GM18870 (cell line): ENCODE data around the gene DUSP18.
A peak's percentile ranks its signal among the peaks of the same experiment; 100 is the strongest.
"Not testable (repeated sequence)": the region's sequence is repeated elsewhere in the genome, so short reads cannot be mapped to it uniquely, and the experiment has no call there.

Experiments
- ATAC-seq: cut with Tn5 transposase; IDR thresholded peaks from one replicate; pipeline ENCODE4 v1.9.1; 2021; ENCODE audit warnings: moderate library complexity; ENCODE audit not compliant: unreplicated experiment

DUSP18 gene

DNA sequence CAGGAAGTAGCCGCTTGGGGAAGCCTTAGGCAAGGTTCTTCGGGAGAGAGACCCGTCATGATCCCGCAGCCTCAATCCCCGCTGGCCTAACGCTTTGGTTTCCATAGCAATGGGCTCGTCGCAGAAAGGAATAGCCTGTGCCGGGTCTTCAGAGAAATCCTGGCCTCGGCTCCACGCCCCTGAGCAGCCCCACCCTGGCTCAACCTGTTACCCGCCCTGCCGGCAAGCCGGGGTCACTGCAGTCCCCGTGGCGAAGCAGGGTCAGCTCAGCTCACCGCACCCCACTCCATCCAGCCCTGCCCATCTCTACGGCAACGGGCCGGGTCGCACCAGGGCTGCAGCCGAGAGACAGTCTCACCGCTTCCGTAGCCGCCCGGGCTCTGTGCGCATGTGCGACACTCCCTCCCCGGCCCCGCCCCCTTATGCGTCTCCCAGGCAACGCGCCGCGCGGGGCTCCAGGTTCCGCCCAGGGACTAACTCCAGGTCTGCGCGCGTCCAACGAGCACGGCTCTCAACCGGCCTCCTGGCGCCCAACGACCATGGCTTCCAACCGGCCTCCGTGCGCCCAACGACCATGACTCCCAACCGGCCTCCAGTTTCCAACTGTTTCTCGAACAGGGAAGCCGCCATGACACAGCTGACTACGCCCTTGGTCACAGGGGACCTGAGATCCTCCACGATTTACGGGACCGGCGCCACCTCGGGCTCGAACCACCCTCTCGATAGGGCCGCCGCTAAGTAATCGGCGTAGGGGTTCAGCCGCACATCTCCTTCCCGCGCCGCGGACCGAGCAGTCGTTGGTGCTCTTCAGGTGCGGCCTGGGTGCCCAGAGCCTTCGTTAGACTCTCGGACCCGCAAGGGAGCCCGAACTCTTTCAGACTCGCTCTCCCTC lies at the start of gene DUSP18:
TSS of gene DUSP18 (minus strand) at position 382 of the 892 bp plus-strand sequence. CDS start 3,872 bp downstream, outside the sequence.
- peak; percentile 75 for ATAC-seq

DNA sequence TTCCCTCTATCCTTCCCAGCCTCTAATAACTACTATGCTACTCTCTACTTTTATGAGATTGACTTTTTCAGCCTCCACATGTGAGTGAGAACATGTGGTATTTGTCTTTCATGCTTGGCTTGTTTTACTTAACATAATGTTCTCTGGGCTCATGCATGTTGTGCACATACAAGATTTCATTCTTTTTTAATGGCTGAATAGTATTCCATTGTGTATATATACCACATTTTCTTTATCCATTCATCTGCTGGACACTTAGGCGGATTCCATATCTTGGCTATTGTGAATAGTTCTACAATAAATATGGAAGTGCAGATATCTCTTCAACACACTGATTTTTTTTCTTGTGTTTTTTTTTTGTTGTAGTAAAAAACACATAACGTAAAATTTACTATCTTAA lies 46.4 kb upstream of the DUSP18 start:
- ATAC-seq: no peak

DNA sequence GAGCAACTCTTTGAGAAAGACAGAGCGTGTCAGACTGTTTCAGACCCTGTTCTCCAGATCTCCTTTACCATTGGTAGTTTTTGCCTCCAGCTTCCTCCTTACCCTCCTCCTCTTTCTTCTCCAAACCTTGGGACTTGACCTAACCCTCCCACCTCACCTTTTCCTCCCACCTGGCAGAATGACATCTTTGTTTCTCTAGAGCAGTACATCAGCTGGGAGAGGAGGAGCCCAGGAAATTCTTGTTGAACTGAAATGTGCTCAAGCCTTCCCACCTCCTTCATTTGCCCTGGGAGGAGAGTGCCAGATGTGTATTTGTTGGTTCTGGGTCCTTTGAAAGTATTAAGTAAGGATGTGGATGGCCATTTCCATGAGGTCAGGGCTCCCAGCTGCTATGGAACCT lies 44.4 kb upstream of the DUSP18 start:
- ATAC-seq: no peak

DNA sequence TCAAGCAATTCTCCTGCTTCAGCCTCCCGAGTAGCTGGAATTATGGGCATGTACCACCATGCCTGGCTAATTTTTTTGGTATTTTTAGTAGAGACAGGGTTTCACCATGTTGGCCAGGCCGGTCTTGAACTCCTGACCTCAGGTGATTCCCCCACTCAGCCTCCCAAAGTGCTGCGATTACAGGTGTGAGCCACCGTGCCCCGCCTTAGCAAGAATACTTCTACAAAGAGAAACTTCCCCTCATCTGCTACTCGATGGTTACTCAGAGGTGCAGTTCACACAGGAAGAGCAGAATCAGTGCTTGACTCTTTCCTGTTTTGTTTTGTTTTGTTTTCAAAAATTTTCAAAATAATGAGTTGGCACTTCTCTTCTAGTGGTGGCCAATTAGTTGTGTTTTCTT lies 42.3 kb upstream of the DUSP18 start:
- ATAC-seq: not testable (repeated sequence)

DNA sequence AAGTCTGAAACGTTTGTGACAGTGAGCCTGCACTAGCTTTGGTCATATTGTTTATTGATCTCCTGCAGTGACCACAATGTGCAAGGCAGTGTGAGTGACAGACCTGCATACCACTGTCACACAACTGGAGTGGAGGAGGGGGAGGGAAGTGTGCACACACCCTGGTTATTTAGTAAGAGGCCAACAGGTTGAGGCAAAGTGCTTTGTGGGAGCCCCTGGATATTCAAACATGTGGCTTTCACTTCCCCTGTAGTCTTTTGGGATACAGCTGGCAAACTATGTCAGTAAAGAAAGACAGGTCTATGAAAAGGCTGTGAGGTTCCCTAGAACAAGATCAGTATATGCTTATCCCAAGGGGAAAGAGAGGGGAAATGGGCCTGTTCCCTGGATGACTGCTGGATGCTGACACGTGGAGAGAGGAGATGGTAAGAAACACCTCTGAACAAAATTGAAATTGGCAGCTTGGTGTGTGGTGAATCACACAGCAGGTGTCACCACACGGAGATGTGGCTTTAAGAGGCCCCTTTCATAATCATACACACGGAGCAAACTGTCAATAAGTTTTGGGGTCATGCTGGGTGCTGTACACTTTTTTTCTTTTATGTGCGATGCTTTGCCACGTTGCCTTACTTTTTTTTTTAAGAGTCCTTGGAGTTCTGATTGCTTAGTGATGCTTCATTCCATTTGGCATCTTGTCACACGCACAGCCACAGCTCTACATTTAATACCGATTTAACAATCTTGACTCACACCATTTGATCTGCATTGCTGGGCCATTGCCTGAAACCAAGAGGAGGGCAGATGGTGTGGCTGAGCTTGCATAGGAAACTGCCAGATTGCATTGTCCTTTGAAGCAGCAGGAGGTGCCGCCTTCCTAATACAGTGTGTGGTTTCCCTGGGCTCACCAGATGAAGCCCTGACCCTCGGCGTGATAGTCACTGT lies 38.3 kb upstream of the DUSP18 start:
- no peak for ATAC-seq

DNA sequence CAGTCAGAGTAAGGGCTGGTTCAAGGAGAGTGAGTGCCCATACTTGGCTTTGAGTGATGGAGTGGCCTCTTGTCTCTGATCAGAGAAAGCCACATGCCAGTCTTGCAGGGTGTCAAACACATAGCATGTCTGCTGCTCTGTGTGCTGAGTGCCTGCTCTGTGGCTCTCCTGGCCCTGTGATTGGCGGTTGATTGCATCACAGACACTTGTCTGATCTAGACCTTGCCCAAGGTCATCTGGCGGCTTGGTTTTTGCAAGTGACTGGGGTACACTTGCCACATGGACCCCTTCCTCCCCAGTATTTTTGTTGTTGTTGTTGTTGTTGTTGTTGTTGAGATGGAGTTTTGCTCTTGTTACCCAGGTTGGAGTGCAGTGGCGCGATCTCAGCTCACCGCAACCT lies 37.3 kb upstream of the DUSP18 start:
- no peak for ATAC-seq

DNA sequence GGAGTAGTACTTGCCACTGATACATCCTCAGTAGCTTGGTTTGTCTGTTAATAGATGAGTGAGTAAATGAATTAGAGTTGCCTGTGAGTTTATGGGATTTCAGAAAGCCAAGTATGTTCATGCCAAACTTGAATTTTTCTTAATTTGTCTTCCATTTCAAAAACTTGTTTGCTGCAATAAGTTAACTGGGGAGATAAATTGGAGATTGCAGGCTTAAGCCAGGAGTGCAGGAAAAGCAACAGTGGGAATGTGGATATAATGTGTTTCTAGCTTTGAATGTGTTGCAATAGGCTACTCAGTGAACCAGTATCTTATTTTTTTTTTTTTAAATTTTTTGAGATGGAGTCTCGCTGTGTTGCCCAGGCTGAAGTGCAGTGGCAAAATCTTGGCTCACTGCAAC lies 35.2 kb upstream of the DUSP18 start:
- no peak for ATAC-seq

DNA sequence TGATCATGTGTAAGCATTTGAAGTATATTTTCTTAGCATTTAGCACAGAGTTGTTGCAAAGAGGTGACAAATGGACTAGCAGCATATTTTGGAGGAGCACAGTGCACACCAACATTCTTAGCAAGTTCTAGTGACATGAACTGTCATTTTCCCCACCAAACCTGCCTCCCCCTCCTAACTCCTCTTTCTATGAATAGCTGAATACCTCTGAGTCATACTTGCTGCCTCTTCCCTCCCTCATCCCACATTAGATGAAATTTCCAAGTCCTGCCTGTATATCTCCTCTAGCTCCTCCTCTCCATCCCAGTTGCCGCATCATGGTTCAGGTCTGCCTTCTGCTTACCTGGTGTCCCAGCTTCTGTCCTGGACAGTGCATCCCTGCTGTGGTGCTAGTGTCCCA lies 34.2 kb upstream of the DUSP18 start:
- no peak for ATAC-seq

DNA sequence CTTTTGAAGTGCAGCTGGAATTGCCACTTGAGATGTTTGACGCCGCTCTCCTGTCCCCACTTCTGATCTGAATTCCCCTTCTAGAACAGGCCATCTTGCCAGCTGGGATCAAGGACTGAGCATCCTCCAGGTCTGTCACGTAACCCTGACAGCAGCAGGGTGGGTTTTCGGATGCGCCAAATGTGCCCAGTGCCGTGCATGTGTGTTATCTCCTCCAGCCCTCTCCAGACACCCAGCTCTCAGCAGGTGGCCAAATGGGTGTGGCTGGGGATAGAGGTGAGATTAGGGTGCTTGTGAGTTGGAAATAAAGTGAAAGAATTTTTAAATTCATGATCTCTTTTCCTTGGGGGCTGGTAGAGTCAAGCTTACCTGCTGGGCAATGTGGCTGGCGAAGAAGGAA lies 30.3 kb upstream of the DUSP18 start:
- no peak for ATAC-seq

DNA sequence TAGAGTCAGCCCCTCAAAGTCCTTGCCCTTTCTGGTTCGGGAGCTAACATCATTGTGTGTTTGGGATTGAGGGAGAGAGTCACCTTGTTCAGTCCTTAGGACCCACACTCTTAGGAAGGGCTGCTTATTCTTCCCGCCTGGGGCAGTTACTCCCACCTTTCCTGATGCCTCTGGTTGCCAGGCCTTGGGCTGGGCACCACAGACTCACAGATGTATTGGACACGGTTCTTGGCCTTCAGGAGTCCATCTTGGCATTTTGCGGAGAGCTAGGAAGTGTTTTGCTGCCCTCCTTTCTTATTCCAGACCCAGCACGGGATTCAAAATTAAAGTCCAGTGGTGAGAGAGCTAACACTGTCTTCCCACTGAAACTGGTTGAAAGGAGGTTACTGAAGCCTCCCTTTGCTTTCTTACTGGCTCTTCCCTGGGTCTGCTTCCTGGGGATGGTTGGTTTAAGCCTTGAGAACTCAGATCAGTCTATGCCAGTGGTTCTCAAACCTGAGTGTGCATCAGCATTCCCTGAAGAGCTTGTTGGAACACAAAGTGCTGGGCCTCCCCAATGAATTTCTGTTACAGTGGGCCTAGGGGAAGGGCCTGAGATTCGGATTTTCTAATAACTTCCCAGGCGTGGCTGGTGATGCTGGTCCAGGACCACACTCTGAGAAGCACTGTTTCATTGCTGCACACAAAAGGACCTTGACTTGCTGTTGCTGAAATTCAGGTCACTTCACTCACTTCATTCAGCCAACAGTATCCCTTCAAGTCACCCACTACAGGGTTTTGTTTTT lies 28.4 kb upstream of the DUSP18 start:
- ATAC-seq: no peak

DNA sequence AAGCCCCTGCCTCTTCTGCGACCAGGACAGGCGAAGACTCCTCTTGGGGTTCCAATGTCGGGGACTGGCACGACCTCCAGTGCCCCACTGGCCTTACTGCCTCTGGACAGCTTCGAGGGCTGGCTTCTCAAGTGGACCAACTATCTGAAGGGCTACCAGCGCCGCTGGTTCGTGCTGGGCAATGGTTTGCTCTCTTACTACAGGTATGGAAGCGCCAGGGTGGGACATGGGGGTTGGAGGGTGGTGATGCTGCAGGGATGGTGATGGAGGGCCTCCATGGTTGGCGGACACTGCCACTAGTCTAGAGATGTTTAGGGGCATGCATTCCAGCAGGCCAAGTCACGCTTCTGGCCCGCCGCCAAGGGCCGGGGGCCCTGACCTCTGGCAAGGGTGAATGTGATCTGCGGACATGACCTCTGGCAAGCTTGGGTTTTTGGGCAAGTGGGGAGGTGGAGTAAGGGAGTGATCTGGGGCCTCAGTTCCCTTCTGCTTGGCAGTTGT lies 27.7 kb upstream of the DUSP18 start:
- no peak for ATAC-seq

DNA sequence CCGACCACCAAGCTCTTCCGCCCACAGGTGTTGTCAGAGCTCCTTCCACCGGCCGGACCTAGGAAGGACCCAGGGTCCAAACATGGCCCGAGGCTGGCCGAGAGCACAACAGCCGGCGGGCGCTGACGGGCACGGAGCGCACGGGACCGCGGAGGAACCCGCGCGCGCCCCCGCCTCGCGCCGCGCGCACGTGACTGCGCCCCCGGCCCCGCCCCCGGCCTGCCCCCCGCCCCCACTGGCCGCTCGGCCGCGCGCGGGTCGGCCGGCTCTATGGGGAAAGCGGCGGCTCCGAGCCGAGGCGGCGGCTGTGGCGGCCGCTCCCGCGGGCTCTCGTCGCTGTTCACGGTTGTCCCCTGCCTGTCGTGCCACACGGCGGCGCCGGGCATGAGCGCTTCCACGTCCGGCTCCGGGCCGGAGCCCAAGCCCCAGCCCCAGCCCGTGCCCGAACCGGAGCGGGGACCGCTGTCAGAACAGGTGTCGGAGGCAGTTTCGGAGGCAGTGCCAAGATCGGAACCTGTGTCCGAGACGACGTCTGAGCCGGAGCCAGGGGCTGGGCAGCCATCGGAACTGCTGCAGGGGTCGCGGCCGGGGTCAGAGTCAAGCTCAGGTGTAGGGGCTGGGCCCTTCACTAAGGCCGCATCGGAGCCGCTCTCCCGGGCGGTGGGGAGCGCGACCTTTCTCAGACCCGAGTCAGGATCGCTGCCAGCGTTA lies 27.1 kb upstream of the DUSP18 start, which contains the start of gene OSBP2:
TSS of gene OSBP2 (plus strand) at position 235 of the 711 bp plus-strand sequence. CDS start at position 271, 36 bp downstream.
- ATAC-seq: no peak

DNA sequence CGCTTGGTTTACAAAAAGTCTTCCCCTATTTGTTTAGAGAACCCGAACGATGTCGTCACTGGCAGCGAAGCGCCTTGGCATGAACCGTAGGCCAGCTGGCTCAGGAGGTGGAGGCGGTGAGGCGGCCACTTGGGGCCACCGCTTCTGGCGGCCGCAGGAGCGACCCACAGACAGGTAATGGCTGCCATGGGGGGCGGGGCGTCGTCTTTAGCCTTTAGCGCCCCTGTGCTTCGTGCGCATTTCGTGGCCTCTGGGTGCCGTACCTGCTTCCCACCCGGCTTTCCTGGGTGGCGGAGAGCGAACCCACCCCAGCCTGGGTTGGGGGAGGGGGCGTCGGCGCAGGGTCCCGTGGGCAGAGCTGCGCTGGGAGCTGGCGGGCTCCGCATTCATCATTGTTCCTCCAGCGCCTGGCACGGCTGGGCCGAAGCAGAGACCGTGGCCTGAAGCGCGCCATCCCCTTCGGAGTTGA lies 26.5 kb upstream of the DUSP18 start:
- ATAC-seq: no peak

DNA sequence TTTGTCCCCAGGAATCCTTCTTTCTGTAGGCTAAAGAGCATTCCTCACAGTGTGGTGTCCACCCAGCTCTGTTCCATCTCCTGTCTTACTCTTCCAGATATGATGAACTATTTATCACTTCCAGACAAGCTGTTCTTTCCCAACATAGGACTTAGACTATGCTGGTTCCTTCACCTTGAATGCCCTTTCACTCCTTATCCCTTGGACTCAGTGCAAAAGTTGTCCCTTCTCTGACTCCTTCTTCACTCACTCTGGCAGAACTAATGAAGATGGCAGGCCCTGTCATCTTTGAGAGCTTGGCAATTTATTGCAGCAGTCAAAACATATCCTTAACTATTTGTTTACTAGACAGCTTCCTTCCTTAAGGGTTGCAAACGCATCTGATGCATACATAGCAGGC lies 23.5 kb upstream of the DUSP18 start:
- no peak for ATAC-seq

DNA sequence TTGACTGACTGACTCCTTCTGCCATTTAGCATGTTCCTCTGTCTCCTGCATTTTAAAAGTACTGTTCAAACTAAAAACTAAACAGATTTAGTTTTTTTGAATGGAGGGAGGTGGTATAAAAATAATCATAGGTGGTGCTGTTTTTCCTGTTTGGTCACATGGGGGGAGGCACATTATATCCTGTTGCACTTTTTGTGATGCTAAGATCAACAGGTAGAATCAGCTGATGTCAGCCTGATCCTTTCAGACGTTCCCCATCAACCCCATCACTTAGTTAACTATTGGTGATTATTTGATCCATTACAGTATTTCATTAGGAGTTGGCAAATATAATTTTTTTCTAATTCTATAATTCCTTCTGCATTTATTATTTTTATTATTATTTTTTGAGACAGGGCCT lies 21.9 kb upstream of the DUSP18 start:
- no peak for ATAC-seq

DNA sequence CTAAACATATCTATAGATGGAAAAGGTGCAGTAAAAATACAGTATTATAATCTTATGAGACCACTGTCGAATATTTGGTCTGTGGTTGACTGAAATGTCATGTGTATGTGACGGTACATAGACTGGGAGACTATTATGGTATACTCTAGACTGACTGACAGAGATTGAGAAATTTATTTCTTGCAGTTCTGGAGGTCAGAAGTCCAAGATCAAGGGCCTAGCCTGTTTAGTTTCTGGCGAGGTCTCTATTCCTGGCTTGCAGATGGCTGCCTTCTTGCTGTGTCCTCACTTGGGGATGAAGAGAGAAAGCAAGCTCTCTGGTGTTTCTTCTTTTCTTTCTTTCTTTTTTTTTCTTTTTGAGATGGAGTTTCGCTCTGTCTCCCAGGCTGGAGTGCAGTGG lies 19.7 kb upstream of the DUSP18 start:
- ATAC-seq: no peak

DNA sequence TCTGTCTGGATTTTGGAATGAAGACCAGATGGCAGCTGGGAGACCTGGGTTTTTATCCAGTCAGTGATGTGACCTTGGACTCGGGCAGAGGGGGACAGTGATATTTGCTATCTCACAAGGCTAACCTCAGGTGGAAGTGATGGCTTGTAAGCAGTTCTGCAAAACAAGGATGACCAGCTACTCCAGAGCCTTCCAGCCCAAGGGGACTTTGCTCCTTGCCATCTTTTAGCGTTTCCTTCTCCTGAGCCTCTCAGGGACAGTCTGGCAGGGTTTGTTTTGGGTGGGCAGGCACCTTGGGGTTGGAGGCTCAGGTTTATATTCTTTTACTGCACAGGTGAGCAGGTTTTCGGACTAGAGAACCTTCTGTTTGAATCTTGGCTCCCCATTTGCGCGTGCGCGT lies 17.5 kb upstream of the DUSP18 start:
- ATAC-seq: no peak

DNA sequence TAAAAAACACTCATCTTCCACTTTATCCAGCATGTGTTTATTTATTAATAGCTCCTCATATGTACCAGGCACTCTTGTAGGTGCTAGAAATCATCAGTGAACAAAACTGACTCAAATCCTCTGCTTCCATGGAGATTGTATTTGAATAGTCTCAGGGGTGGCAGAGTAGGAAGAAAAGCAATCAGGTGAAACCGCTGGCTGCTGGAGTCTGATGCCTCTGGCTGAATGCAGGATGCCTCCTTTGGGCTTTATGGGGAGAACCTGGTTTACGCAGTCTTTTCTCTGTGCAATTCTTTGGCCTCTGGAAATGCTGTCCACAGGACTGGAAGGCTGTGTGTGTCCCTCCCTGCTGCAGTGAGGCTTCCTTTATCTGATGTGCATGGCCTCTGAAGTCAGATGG lies 14.2 kb upstream of the DUSP18 start:
- ATAC-seq: no peak

DNA sequence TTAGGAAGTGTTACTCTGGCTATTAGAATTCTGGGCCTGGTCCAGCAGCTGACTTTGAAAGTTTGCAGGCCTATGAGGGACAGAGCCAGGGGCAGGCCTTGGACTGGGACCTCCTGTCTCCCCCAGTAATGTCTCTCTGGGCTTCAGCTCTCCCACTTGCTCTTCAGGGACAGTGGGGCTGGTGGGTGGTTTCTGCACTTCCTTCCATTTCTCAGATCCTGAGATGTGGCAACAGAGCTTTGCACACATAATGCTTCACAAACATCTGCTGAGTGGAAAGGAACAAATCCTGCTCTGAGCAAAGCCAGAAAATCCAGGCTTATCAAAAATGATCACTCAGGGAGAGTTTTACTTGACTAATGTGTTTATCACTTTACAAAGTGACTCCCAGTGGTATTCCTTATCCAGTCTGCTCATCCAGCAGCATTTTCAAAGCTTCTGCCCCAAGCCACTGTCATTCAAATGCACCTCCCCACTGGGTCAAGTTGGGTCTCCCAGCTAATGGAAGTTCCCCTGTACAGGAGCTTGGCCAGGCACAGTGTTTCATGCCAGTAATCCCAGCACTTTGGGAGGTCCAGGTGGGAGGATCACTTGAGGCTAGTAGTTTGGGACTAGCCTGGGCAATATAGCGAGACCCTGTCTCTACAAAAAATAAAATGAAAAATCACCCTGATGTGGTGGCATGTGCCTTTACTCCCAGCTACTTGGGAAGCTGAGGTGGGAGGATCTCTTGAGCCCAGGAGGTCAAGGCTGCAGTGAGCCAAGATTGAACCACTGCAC lies 13.5 kb upstream of the DUSP18 start:
- ATAC-seq: no peak
